IMR-90 (cell line): ENCODE data around the gene NTRK2. TPM values are rescaled to one million over a fixed set of nuclear protein-coding genes. Genes with fewer than 3 reads are reported as not detected.

Experiments
- ATAC-seq: fragments of 200-7000 bp; cut with Tn5 transposase; 2 replicates; pipeline ENCODE4 v1.9.1; 2020; ENCODE audit warnings: low read depth, mild to moderate bottlenecking, moderate library complexity
- BruUV-seq: library from RNA; stranded (reverse); fragments of 400-500 nt; replicated peaks from 2 replicates; lab custom pipeline; 2021; lab: Mats Ljungman, UMichigan
- CTCF ChIA-PET: fragments of 300-600 bp; formaldehyde crosslinking; extraction: SDS; loops from one replicate; lab custom pipeline; 2021; ENCODE audit warnings: antibody characterized with exemption; lab: Yijun Ruan, JAX
- POLR2A ChIA-PET: fragments of 300-600 bp; sonication (Branson Sonifier 250); formaldehyde crosslinking; loops from one replicate; lab custom pipeline; 2022; ENCODE audit warnings: antibody characterized with exemption; ENCODE audit not compliant: unreplicated experiment; lab: Charles Lee
- DNase-seq: peaks from one replicate; pipeline ENCODE4 v3.0.0; 2013
- H2AFZ ChIP-seq: replicated peaks from 2 replicates; pipeline ENCODE3; 2013; ENCODE audit warnings: low read length, mild to moderate bottlenecking; ENCODE audit not compliant: poor library complexity
- H2AK5ac ChIP-seq: 2 replicates; pipeline ENCODE4 v1.6.1; 2013; ENCODE audit warnings: low read depth, low read length, inconsistent platforms
- H2AK9ac ChIP-seq: replicated peaks from 2 replicates; pipeline ENCODE3; 2013; ENCODE audit warnings: mild to moderate bottlenecking, low read depth, low read length, moderate library complexity; ENCODE audit not compliant: poor library complexity
- H2BK120ac ChIP-seq: 2 replicates; pipeline ENCODE4 v1.6.1; 2013; ENCODE audit warnings: low read depth, low read length, inconsistent platforms
- H2BK15ac ChIP-seq: 3 replicates; pipeline ENCODE4 v1.6.1; 2013; ENCODE audit warnings: low read depth, low read length, inconsistent platforms
- H2BK20ac ChIP-seq: 2 replicates; pipeline ENCODE4 v1.6.1; 2013; ENCODE audit warnings: low read depth, mild to moderate bottlenecking, inconsistent platforms, low read length, moderate library complexity
- H2BK5ac ChIP-seq: 2 replicates; pipeline ENCODE4 v1.6.1; 2013; ENCODE audit warnings: mild to moderate bottlenecking, low read depth, low read length, inconsistent platforms; ENCODE audit not compliant: poor library complexity, severe bottlenecking
- H3K14ac ChIP-seq: replicated peaks from 2 replicates; pipeline ENCODE4 v1.6.1; 2013; ENCODE audit warnings: low read depth, low read length, inconsistent platforms
- H3K18ac ChIP-seq: 2 replicates; pipeline ENCODE4 v1.6.1; 2013; ENCODE audit warnings: low read depth, low read length, control low read depth
- H3K23ac ChIP-seq: 2 replicates; pipeline ENCODE4 v1.6.1; 2013; ENCODE audit warnings: low read depth, low read length, inconsistent platforms
- H3K27ac ChIP-seq: 2 replicates; pipeline ENCODE4 v1.5.1; 2013; ENCODE audit warnings: mild to moderate bottlenecking, control low read depth, low read length; ENCODE audit not compliant: insufficient read depth
- H3K27me3 ChIP-seq: 2 replicates; pipeline ENCODE4 v1.6.1; 2013; ENCODE audit warnings: low read length; ENCODE audit not compliant: control insufficient read depth, insufficient read depth
- H3K36me3 ChIP-seq: 2 replicates; pipeline ENCODE4 v1.6.1; 2013; ENCODE audit warnings: low read length, mixed read lengths; ENCODE audit not compliant: control insufficient read depth, insufficient read depth
- H3K4ac ChIP-seq: 2 replicates; pipeline ENCODE4 v1.6.1; 2013; ENCODE audit warnings: low read depth, low read length, inconsistent platforms
- H3K4me1 ChIP-seq: 2 replicates; pipeline ENCODE4 v1.6.1; 2013; ENCODE audit warnings: low read length, mixed read lengths; ENCODE audit not compliant: control insufficient read depth, insufficient read depth
- H3K4me2 ChIP-seq: 2 replicates; pipeline ENCODE4 v1.6.1; 2013; ENCODE audit warnings: low read depth, mild to moderate bottlenecking, control low read depth, low read length, moderate library complexity
- H3K4me3 ChIP-seq: 2 replicates; pipeline ENCODE4 v1.5.1; 2013; ENCODE audit warnings: low read depth, mild to moderate bottlenecking, control low read depth, low read length, moderate library complexity; ENCODE audit not compliant: insufficient read depth
- H3K56ac ChIP-seq: 2 replicates; pipeline ENCODE4 v1.6.1; 2013; ENCODE audit warnings: low read length, inconsistent platforms; ENCODE audit not compliant: insufficient read depth; ENCODE audit errors: extremely low read depth
- H3K79me1 ChIP-seq, 2 experiments: 2 replicates each; pipeline ENCODE4 v1.6.1; 2013; ENCODE audit warnings: low read length in 2 of 2, inconsistent platforms in 1 of 2, low read depth in 1 of 2
- H3K9ac ChIP-seq: 2 replicates; pipeline ENCODE4 v1.6.1; 2013; ENCODE audit warnings: low read depth, low read length, control low read depth
- H3K9me1 ChIP-seq: 2 replicates; pipeline ENCODE4 v1.6.1; 2013; ENCODE audit warnings: low read length, inconsistent platforms; ENCODE audit not compliant: insufficient read depth
- H3K9me3 ChIP-seq: 2 replicates; pipeline ENCODE4 v1.6.1; 2013; ENCODE audit warnings: low read length; ENCODE audit not compliant: control insufficient read depth, insufficient read depth
- H4K20me1 ChIP-seq: 2 replicates; pipeline ENCODE4 v1.6.1; 2013; ENCODE audit warnings: low read length, inconsistent platforms; ENCODE audit not compliant: insufficient read depth
- H4K5ac ChIP-seq: 2 replicates; pipeline ENCODE4 v1.6.1; 2013; ENCODE audit warnings: mild to moderate bottlenecking, low read depth, low read length, control low read depth
- H4K8ac ChIP-seq, 2 experiments: 2 replicates each; pipeline ENCODE4 v1.6.1; 2013; ENCODE audit warnings: low read depth in 2 of 2, low read length in 2 of 2, control low read depth in 1 of 2, inconsistent platforms in 1 of 2
- H4K91ac ChIP-seq: 2 replicates; pipeline ENCODE4 v1.6.1; 2013; ENCODE audit warnings: low read depth, low read length, inconsistent platforms; ENCODE audit not compliant: insufficient read depth
- BHLHE40 ChIP-seq: fragments of 150-350 bp; IDR thresholded peaks from 2 replicates; pipeline ENCODE4 v1.6.1; 2016; ENCODE audit warnings: mild to moderate bottlenecking, low read depth, low read length
- CTCF ChIP-seq: conservative IDR thresholded peaks from 2 replicates; pipeline ENCODE4 v1.5.1; 2012; ENCODE audit warnings: mild to moderate bottlenecking, low read depth, low read length, improper control_type of control experiment
- ELK1 ChIP-seq: fragments of 150-350 bp; IDR thresholded peaks from 2 replicates; pipeline ENCODE4 v1.6.1; 2016; ENCODE audit warnings: low read depth, mild to moderate bottlenecking, low read length, moderate library complexity, borderline replicate concordance
- MAZ ChIP-seq: IDR thresholded peaks from 2 replicates; pipeline ENCODE4 v1.6.1; 2012; ENCODE audit warnings: low read depth, mild to moderate bottlenecking, low read length, improper control_type of control experiment, moderate library complexity, borderline replicate concordance
- NFE2L2 ChIP-seq: fragments of 150-350 bp; IDR thresholded peaks from 2 replicates; pipeline ENCODE4 v1.6.1; 2016; ENCODE audit warnings: low read depth, mild to moderate bottlenecking, low read length
- RCOR1 ChIP-seq: IDR thresholded peaks from 2 replicates; pipeline ENCODE4 v1.6.1; 2012; ENCODE audit warnings: mild to moderate bottlenecking, low read length, improper control_type of control experiment; ENCODE audit not compliant: insufficient replicate concordance
- RFX5 ChIP-seq: IDR thresholded peaks from 2 replicates; pipeline ENCODE4 v1.8.0; 2012; ENCODE audit warnings: low read depth, mild to moderate bottlenecking, low read length, moderate library complexity
- SMC3 ChIP-seq: fragments of 150-350 bp; IDR thresholded peaks from 2 replicates; pipeline ENCODE4 v1.6.1; 2016; ENCODE audit warnings: low read depth, mild to moderate bottlenecking, antibody characterized with exemption, low read length, moderate library complexity
- USF2 ChIP-seq: fragments of 150-350 bp; IDR thresholded peaks from 2 replicates; pipeline ENCODE4 v1.6.1; 2017; ENCODE audit warnings: mild to moderate bottlenecking, antibody characterized with exemption, low read length, low read depth
- WGBS, 2 experiments: methylation state at CpG; one replicate each; pipeline versions ENCODE4 v1.1.5 to v1.1.7; 2013; ENCODE audit warnings: missing lambda C conversion rate in 2 of 2; ENCODE audit not compliant: insufficient read length in 1 of 2; ENCODE audit errors: extremely low coverage in 2 of 2; 5-methylcytosine and 5-hydroxymethylcytosine counted together
- dilution Hi-C: fragments of 300-500 bp; cut with HindIII; formaldehyde crosslinking; loops from one replicate; pipeline ENCODE4 v1.14.3; 2018; ENCODE audit warnings: low sequenced_read_pairs; ENCODE audit not compliant: unreplicated experiment
- in situ Hi-C: fragments of 300-500 bp; cut with MboI; formaldehyde crosslinking; loops from 3 replicates; pipeline ENCODE4 v1.14.3; 2019; ENCODE audit warnings: low sequenced_read_pairs, inconsistent platforms, mixed read lengths
- intact Hi-C: fragments of 100-400 bp; cut with micrococcal nuclease; formaldehyde crosslinking; loops from 2 replicates; pipeline ENCODE4 v1.10.0; 2022
- polyA plus RNA-seq, 3 experiments: library from polyadenylated mRNA; depleted of rRNA; stranded (reverse); fragments of >200 nt; gene quantifications; 2 replicates each; pipeline ENCODE4 v1.2.3, GENCODE V29; 2012; ENCODE audit warnings: low replicate concordance in 1 of 3
- total RNA-seq: library from RNA; depleted of rRNA; stranded (reverse); fragments of >200 nt; gene quantifications from 2 replicates; pipeline ENCODE4 v1.2.3, GENCODE V29; 2012

NTRK2 gene
- total and polyA plus RNA-seq, 2 of the 4 experiments (the other 2 are of a cell fraction), result under 0.01 to 0.02 TPM

- Histone ChIP-seq H4K20me1 (no peaks in the 10 kb centered on the region), H2AK5ac (no peak overlapping the region), H2BK5ac (no peak overlapping the region), H3K36me3 (no peaks in the 10 kb centered on the region), H3K4me3 (no peak overlapping the region), H3K4me2 (no peak overlapping the region), H3K14ac (no peak overlapping the region), H3K9ac (no peak overlapping the region), H3K9me3 (peaks cover 9% of the 10 kb centered on the region), H3K4me1 (no peaks in the 10 kb centered on the region), H2BK15ac (no peak overlapping the region), H4K8ac (no peak overlapping the region), H3K4ac (no peak overlapping the region), H4K91ac (no peak overlapping the region), H3K9me1 (no peaks in the 10 kb centered on the region), H3K18ac (no peak overlapping the region), H4K5ac (no peak overlapping the region), H2BK20ac (no peak overlapping the region), H3K27me3 (no peaks in the 10 kb centered on the region), H3K79me1 (no peaks in the 10 kb centered on the region), H3K23ac (no peak overlapping the region), H2BK120ac (no peak overlapping the region), H2AK9ac (no peak overlapping the region), H3K27ac (no peak overlapping the region), H3K56ac (no peak overlapping the region), H2AFZ (no peak overlapping the region)
- in situ Hi-C loops (no loop called here), intact Hi-C loops (no loop called here), dilution Hi-C loops (no loop called here)
- CTCF ChIA-PET, result no interaction called here
- no CpG with 5 or more reads among the region's 13 CpGs for whole genome bisulfite sequencing, 2 experiments
- ATAC-seq, result no peak
- POLR2A ChIA-PET, result no interaction called here
- no TSS peak for BruUV-seq
- no peak for DNase-seq
- TF ChIP-seq BHLHE40 (no peak), MAZ (no peak), ELK1 (no peak), USF2 (no peak), RCOR1 (no peak), CTCF (no peak), RFX5 (no peak), SMC3 (no peak), NFE2L2 (no peak)
These were observed 224.0 kb downstream of the NTRK2 start for GRCh38 chr9:84893419-84894128.
